ENCODE data around the gene FAM107A. TPM values are rescaled to one million over a fixed set of nuclear protein-coding genes. Genes with fewer than 3 reads are reported as not detected.
A peak's percentile ranks its signal among the peaks of the same experiment; 100 is the strongest.

Gene FAM107A
- total and polyA plus RNA-seq, 2 of the 13 experiments (the other 11 are each of a cell fraction or from before 2014, with no cell fraction given): not detected

DNA sequence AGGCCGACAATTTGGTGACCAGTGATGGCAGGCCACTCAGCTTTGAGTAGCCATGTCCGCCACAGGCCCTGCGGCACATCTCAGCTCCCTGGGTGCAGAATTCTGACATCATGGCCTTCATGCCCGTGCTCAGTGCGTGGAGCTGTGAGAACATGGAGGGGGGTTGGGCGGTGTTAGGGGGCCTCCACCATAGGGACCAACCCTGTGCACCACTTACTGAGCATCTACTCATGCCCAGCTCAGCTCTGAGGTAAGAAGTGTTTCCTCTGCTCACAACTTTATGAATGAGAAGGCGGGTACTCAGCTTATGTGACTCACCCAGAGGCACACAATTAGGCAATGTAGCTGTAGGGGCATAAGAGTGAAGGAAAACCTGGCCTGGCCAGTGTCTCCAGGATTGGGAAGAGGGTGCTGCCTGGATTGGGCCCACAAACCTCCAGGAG, 50.7 kb downstream of the FAM107A start (continued):
- TF ChIP-seq, protein P1, sequence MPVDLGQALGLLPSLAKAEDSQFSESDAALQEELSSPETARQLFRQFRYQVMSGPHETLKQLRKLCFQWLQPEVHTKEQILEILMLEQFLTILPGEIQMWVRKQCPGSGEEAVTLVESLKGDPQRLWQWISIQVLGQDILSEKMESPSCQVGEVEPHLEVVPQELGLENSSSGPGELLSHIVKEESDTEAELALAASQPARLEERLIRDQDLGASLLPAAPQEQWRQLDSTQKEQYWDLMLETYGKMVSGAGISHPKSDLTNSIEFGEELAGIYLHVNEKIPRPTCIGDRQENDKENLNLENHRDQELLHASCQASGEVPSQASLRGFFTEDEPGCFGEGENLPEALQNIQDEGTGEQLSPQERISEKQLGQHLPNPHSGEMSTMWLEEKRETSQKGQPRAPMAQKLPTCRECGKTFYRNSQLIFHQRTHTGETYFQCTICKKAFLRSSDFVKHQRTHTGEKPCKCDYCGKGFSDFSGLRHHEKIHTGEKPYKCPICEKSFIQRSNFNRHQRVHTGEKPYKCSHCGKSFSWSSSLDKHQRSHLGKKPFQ (CRISPR knock-in tag; IDR thresholded peaks at IDR 0.05; ENCODE audit: insufficient replicate concordance): no peak
- TF ChIP-seq DR1 (CRISPR knock-in tag; IDR thresholded peaks at IDR 0.05) (no peak), ZIK1 (CRISPR knock-in tag; IDR thresholded peaks at IDR 0.05; ENCODE audit: borderline replicate concordance, low read depth) (no peak), NPAS2 (CRISPR knock-in tag; IDR thresholded peaks at IDR 0.05; ENCODE audit: borderline replicate concordance) (no peak), NFE2 (CRISPR knock-in tag; IDR thresholded peaks at IDR 0.05) (no peak), GABPB1 (CRISPR knock-in tag; IDR thresholded peaks at IDR 0.05) (no peak), ZNF619 (CRISPR knock-in tag; IDR thresholded peaks at IDR 0.05) (no peak), ERF (CRISPR knock-in tag; IDR thresholded peaks at IDR 0.05) (0 out of 2 replicates have a peak, but pooled peaks have one; percentile 21), KDM5B (CRISPR knock-in tag; IDR thresholded peaks at IDR 0.05; ENCODE audit: borderline replicate concordance) (0 out of 2 replicates have a peak, but pooled peaks have one; percentile 14), MATR3 (CRISPR knock-in tag; IDR thresholded peaks at IDR 0.05) (no peak), HMGA1 (CRISPR knock-in tag; conservative IDR thresholded peaks at IDR 0.05) (no peak), ZNF331 (CRISPR knock-in tag; IDR thresholded peaks at IDR 0.05) (peak; percentile 59; the same call in 1 of the 2 replicates), ZC3H13 (CRISPR knock-in tag; IDR thresholded peaks at IDR 0.05) (no peak)
- TF ChIP-seq, protein P2, sequence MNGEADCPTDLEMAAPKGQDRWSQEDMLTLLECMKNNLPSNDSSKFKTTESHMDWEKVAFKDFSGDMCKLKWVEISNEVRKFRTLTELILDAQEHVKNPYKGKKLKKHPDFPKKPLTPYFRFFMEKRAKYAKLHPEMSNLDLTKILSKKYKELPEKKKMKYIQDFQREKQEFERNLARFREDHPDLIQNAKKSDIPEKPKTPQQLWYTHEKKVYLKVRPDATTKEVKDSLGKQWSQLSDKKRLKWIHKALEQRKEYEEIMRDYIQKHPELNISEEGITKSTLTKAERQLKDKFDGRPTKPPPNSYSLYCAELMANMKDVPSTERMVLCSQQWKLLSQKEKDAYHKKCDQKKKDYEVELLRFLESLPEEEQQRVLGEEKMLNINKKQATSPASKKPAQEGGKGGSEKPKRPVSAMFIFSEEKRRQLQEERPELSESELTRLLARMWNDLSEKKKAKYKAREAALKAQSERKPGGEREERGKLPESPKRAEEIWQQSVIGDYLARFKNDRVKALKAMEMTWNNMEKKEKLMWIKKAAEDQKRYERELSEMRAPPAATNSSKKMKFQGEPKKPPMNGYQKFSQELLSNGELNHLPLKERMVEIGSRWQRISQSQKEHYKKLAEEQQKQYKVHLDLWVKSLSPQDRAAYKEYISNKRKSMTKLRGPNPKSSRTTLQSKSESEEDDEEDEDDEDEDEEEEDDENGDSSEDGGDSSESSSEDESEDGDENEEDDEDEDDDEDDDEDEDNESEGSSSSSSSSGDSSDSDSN (CRISPR knock-in tag; IDR thresholded peaks at IDR 0.05): no peak; the same call in 1 of the 2 replicates
- TF ChIP-seq, protein P3, sequence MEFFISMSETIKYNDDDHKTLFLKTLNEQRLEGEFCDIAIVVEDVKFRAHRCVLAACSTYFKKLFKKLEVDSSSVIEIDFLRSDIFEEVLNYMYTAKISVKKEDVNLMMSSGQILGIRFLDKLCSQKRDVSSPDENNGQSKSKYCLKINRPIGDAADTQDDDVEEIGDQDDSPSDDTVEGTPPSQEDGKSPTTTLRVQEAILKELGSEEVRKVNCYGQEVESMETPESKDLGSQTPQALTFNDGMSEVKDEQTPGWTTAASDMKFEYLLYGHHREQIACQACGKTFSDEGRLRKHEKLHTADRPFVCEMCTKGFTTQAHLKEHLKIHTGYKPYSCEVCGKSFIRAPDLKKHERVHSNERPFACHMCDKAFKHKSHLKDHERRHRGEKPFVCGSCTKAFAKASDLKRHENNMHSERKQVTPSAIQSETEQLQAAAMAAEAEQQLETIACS (CRISPR knock-in tag; IDR thresholded peaks at IDR 0.05): no peak
- TF ChIP-seq, protein P4, sequence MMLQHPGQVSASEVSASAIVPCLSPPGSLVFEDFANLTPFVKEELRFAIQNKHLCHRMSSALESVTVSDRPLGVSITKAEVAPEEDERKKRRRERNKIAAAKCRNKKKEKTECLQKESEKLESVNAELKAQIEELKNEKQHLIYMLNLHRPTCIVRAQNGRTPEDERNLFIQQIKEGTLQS (CRISPR knock-in tag; IDR thresholded peaks at IDR 0.05): peak; percentile 82
- TF ChIP-seq, protein P5, sequence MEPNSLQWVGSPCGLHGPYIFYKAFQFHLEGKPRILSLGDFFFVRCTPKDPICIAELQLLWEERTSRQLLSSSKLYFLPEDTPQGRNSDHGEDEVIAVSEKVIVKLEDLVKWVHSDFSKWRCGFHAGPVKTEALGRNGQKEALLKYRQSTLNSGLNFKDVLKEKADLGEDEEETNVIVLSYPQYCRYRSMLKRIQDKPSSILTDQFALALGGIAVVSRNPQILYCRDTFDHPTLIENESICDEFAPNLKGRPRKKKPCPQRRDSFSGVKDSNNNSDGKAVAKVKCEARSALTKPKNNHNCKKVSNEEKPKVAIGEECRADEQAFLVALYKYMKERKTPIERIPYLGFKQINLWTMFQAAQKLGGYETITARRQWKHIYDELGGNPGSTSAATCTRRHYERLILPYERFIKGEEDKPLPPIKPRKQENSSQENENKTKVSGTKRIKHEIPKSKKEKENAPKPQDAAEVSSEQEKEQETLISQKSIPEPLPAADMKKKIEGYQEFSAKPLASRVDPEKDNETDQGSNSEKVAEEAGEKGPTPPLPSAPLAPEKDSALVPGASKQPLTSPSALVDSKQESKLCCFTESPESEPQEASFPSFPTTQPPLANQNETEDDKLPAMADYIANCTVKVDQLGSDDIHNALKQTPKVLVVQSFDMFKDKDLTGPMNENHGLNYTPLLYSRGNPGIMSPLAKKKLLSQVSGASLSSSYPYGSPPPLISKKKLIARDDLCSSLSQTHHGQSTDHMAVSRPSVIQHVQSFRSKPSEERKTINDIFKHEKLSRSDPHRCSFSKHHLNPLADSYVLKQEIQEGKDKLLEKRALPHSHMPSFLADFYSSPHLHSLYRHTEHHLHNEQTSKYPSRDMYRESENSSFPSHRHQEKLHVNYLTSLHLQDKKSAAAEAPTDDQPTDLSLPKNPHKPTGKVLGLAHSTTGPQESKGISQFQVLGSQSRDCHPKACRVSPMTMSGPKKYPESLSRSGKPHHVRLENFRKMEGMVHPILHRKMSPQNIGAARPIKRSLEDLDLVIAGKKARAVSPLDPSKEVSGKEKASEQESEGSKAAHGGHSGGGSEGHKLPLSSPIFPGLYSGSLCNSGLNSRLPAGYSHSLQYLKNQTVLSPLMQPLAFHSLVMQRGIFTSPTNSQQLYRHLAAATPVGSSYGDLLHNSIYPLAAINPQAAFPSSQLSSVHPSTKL (CRISPR knock-in tag; IDR thresholded peaks at IDR 0.05): peak; percentile 63
- TF ChIP-seq, protein P6, sequence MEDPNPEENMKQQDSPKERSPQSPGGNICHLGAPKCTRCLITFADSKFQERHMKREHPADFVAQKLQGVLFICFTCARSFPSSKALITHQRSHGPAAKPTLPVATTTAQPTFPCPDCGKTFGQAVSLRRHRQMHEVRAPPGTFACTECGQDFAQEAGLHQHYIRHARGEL (CRISPR knock-in tag; IDR thresholded peaks at IDR 0.05): no peak

Data from HepG2 (cell line).